ENCODE measurements around the gene NR1I2. TPM values are rescaled to one million over a fixed set of nuclear protein-coding genes. Genes with fewer than 3 reads are reported as not detected.

The NR1I2 gene
- total RNA-seq, 2 experiments from 2014 or later, result 0.55 to 0.67 TPM

Other genes with a start within 250 kb of the NR1I2 start
- gene CD80, start 222.5 kb upstream of the NR1I2 start, total RNA-seq, result 10 to 100 TPM; 13.3 to 13.8 TPM
- 1 to 10 TPM; 7.7 to 8.5 TPM for gene ADPRH, start 202.6 kb upstream of the NR1I2 start, total RNA-seq
- under 1 TPM in 1 of 2 experiments, not detected in 1; 0.13 TPM for gene PLA1A, start 184.2 kb upstream of the NR1I2 start, total RNA-seq
- gene POPDC2, start 121.5 kb upstream of the NR1I2 start, total RNA-seq, result 1 to 10 TPM; 1.4 to 2.6 TPM
- gene COX17, start 104.7 kb upstream of the NR1I2 start, total RNA-seq, result 10 to 100 TPM; 97.0 to 97.4 TPM
- gene CFAP91, start 79.1 kb upstream of the NR1I2 start, total RNA-seq, result under 1 TPM; 0.32 to 0.82 TPM

Measured in activated CD8-positive, alpha-beta memory T cell treated with anti-CD3 and anti-CD28 coated beads for 36 hours (primary cell).